ENCODE data around the gene CASK.
"Not testable (repeated sequence)": the region's sequence is repeated elsewhere in the genome, so short reads cannot be mapped to it uniquely, and the experiment has no call there.

The CASK gene

DNA sequence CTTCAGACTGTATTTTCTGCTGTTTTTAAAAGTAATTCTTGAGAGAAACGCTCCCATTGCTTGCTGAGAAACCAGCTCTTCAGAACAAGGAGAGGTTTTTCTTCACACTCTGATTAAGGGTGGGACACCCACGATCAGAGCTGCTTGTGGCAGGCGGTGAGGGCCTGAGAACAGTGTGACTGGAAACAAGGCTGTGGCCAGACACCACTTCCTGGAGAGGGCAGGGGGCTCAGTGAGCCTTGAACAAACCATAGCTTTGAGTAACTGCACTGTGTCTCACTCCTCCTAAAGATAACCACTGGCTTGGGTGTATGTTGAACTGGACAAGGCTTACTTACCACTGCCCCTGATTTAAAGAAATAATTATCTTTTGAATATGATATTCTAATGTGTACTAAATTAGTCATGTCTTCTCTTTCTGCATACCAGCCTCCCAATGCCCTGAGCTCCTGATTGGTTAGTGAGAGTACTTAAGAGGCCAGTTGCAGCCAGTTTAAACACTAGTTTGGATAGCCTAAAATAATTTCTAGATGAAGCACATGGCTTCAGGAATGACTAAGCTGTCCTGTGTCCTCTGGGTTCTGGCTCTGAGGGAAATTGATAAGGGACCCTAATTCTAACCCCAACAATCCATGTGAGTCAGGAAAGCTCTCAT is 203.1 kb downstream of the CASK start:
- H3K4me1 ChIP-seq (ENCODE audit: control insufficient read depth in 1 of 2, insufficient read depth in 1 of 2, low read depth in 1 of 2, low read length in 1 of 2): peaks cover 51 to 56% of the 10 kb centered on the region in 2 experiments
- no peaks in the 10 kb centered on the region for H3K36me3 ChIP-seq
- H3K4me3 ChIP-seq (ENCODE audit: low read depth in 1 of 2, low read length in 1 of 2): no peak overlapping the region
- TF ChIP-seq, protein P1, sequence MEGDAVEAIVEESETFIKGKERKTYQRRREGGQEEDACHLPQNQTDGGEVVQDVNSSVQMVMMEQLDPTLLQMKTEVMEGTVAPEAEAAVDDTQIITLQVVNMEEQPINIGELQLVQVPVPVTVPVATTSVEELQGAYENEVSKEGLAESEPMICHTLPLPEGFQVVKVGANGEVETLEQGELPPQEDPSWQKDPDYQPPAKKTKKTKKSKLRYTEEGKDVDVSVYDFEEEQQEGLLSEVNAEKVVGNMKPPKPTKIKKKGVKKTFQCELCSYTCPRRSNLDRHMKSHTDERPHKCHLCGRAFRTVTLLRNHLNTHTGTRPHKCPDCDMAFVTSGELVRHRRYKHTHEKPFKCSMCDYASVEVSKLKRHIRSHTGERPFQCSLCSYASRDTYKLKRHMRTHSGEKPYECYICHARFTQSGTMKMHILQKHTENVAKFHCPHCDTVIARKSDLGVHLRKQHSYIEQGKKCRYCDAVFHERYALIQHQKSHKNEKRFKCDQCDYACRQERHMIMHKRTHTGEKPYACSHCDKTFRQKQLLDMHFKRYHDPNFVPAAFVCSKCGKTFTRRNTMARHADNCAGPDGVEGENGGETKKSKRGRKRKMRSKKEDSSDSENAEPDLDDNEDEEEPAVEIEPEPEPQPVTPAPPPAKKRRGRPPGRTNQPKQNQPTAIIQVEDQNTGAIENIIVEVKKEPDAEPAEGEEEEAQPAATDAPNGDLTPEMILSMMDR (IDR thresholded peaks at IDR 0.05): no peak
- H3K27me3 ChIP-seq: no peaks in the 10 kb centered on the region
- peak overlapping the region; percentile 79 for H3K27ac ChIP-seq
- H3K9me3 ChIP-seq: no peaks in the 10 kb centered on the region

DNA sequence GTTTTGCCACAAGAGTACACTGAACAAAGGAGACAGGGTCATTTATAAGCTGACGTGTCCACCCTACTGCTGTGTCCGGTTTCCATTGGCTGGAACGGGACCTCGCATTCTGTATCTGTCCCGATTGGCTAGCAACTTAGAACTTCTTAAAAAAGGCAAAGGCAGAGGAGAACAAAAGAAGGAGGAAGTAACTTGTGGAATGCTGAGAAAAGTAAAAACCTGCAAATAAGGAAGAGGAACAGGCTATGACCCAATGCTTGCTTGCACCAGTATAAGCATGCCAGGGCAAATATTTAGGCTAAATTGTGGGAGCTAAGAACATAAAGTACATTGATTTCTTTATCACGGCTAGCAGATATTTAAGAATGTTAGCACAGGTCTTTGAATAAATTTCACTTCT is 203.7 kb downstream of the CASK start:
- H3K27me3 ChIP-seq; H3K9me3 ChIP-seq; H3K4me3 ChIP-seq (ENCODE audit: low read depth in 1 of 2, low read length in 1 of 2); H3K36me3 ChIP-seq: not testable (repeated sequence)
- H3K4me1 ChIP-seq (ENCODE audit: control insufficient read depth in 1 of 2, insufficient read depth in 1 of 2, low read depth in 1 of 2, low read length in 1 of 2): peaks cover 51 to 56% of the 10 kb centered on the region in 2 experiments
- peak overlapping the region; percentile 79 for H3K27ac ChIP-seq

DNA sequence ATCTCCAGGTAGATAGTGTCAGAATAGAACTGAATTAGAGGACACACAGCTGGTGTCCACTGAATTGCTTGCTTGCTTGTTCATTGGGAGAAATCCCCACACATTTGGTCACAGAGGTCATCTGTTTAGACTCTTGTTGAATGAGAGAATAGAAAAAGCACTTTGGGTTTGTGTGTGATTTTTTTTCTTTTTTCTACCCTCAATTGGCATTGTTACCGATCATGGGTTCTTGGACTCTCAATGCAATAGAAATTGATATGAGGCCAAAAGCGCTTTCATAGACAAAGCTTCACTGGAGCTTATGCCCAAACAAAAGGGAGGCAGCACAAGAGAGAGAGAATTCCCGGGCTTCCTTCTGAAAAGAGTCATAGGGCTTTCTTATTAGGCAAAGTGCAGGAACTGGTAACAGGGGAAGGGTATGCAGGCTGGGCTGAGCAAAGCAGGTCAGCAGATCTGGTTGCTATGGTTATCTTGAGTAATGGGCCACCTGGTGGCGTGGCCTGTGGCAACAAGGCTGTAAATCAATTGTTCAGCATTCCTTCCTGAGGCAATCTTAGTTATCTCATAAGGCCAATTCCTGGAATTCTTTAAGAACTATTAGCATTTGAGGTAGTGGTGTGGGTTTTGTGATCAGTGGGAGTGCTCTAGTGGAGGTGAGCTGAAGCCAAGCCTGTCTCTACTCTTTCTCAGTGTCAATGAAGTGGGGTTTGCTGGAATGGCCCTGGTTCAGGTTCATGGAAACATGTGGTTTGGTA is 204.7 kb downstream of the CASK start:
- no peaks in the 10 kb centered on the region for H3K27me3 ChIP-seq
- H3K4me1 ChIP-seq (ENCODE audit: control insufficient read depth in 1 of 2, insufficient read depth in 1 of 2, low read depth in 1 of 2, low read length in 1 of 2): peaks cover 43 to 47% of the 10 kb centered on the region in 2 experiments
- TF ChIP-seq, protein P1 (IDR thresholded peaks at IDR 0.05): no peak
- H3K36me3 ChIP-seq: no peaks in the 10 kb centered on the region
- peak overlapping the region; percentile 79 for H3K27ac ChIP-seq
- no peaks in the 10 kb centered on the region for H3K9me3 ChIP-seq
- H3K4me3 ChIP-seq (ENCODE audit: low read depth in 1 of 2, low read length in 1 of 2): no peak overlapping the region

DNA sequence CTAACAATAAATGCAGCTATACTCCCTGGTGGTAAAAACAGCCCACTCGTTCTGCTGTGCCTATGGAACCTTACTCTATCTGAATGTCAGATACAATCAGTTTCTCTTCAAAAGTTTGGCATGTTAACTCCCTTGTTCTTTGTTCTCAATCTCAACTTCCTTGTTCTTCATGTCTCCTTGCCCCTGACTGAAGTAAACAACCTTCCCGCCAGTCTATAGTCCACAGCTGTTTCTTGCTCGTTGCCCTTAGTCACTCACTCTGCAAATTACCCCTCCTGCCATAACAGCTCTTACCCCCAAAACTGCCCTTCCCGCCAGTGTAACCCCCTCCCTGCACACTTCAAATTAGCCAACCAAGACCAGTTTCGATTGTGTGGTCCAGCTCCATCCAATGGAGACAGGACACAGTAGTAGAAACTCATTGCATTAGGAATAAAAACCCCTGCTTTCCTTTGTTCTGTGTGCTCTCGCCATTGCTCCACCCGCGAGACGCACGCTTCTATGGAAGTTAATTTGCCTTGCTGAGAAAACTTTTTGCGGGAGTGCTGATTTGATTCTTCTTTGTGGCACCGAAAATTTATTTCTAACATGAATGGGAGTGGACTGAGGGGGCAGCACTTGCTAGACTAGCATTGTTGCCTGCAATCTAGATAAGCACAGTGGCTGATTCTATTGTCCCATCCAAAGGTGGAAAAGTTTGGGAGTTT is 206.4 kb downstream of the CASK start:
- no peak overlapping the region for H3K4me3 ChIP-seq (ENCODE audit: low read depth in 1 of 2, low read length in 1 of 2)
- no peaks in the 10 kb centered on the region for H3K27me3 ChIP-seq
- TF ChIP-seq, protein P1 (IDR thresholded peaks at IDR 0.05): no peak
- H3K36me3 ChIP-seq: no peaks in the 10 kb centered on the region
- peaks cover 25 to 29% of the 10 kb centered on the region in 2 experiments for H3K4me1 ChIP-seq (ENCODE audit: control insufficient read depth in 1 of 2, insufficient read depth in 1 of 2, low read depth in 1 of 2, low read length in 1 of 2)
- H3K27ac ChIP-seq: no peak overlapping the region
- no peaks in the 10 kb centered on the region for H3K9me3 ChIP-seq

DNA sequence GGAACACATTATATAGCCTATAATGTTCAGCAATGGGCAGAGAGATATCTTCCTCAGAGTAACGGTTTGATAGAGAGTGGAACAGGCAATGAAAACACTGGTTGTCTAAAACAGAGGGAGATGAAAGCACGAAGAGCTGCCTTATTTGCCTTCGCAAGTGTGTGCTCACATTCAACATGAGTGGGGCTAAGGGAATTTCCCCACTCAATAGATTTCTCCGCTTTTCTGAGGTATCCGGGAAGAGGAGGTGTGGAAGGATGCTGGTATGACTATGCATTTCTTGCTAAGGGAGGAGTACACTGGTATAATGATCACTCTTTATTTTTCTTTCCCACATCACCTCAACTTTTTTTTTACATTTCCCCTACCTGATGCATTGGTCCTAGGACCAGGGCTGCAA is 207.1 kb downstream of the CASK start:
- H3K27ac ChIP-seq: no peak overlapping the region
- TF ChIP-seq, protein P1 (IDR thresholded peaks at IDR 0.05): no peak
- no peaks in the 10 kb centered on the region for H3K9me3 ChIP-seq
- no peak overlapping the region for H3K4me3 ChIP-seq (ENCODE audit: low read depth in 1 of 2, low read length in 1 of 2)
- no peaks in the 10 kb centered on the region for H3K27me3 ChIP-seq
- H3K4me1 ChIP-seq (ENCODE audit: control insufficient read depth in 1 of 2, insufficient read depth in 1 of 2, low read depth in 1 of 2, low read length in 1 of 2): peaks cover 25 to 28% of the 10 kb centered on the region in 2 experiments
- H3K36me3 ChIP-seq: no peaks in the 10 kb centered on the region

Measured in neutrophil (primary cell).